ENCODE data around the gene HNF1A.
A peak's percentile ranks its signal among the peaks of the same experiment; 100 is the strongest.

Gene HNF1A

DNA sequence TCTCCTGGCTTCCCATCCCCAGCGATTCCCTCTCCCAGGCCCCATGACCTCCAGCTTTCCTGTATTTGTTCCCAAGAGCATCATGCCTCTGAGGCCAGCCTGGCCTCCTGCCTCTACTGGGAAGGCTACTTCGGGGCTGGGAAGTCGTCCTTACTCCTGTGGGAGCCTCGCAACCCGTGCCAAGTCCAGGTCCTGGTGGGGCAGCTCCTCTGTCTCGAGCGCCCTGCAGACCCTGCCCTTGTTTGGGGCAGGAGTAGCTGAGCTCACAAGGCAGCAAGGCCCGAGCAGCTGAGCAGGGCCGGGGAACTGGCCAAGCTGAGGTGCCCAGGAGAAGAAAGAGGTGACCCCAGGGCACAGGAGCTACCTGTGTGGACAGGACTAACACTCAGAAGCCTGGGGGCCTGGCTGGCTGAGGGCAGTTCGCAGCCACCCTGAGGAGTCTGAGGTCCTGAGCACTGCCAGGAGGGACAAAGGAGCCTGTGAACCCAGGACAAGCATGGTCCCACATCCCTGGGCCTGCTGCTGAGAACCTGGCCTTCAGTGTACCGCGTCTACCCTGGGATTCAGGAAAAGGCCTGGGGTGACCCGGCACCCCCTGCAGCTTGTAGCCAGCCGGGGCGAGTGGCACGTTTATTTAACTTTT lies 23.6 kb downstream of the HNF1A start:
- DNase-seq (ENCODE audit: extremely low spot score) = no peak
- ChIA-PET CTCF (interaction anchor here (0.8 to 3.7 kb wide), 6 partner anchors 9 to 30 kb away, joined by 3 to 8 read pairs (median 4); no protein-coding TSS in a partner anchor), POLR2A (no interaction called here)
- TF ChIP-seq CTCF (IDR thresholded peaks at IDR 0.05; ENCODE audit: control extremely low read depth, extremely low read depth, low read depth, missing control alignments) = no peak

DNA sequence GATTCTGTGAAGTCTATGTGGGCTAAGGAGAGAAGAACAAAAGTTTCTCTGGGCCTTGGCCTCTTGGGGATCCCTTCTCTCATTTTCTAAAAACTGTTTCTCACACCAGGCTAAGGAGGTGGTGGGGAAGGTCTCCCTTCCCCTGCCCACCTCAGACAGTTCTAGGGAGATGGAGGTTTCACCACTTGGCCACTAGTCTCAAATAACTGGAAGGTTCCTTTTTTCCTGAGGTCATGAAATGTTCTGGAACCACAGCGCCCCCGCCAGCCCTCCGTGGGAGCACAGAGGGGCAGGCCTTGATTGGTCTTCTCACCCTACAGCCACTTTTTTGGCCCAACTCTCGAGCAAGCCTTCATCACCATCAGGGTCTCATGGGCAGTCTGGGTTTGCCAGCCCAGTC lies 25.3 kb downstream of the HNF1A start:
- no peak for DNase-seq (ENCODE audit: extremely low spot score)
- ChIA-PET POLR2A (no interaction called here), CTCF (interaction anchor here (0.8 to 3.7 kb wide), 3 partner anchors 9 to 355 kb away, joined by 3 to 8 read pairs (median 4); no protein-coding TSS in a partner anchor)
- TF ChIP-seq CTCF (IDR thresholded peaks at IDR 0.05; ENCODE audit: control extremely low read depth, extremely low read depth, low read depth, missing control alignments) = no peak

DNA sequence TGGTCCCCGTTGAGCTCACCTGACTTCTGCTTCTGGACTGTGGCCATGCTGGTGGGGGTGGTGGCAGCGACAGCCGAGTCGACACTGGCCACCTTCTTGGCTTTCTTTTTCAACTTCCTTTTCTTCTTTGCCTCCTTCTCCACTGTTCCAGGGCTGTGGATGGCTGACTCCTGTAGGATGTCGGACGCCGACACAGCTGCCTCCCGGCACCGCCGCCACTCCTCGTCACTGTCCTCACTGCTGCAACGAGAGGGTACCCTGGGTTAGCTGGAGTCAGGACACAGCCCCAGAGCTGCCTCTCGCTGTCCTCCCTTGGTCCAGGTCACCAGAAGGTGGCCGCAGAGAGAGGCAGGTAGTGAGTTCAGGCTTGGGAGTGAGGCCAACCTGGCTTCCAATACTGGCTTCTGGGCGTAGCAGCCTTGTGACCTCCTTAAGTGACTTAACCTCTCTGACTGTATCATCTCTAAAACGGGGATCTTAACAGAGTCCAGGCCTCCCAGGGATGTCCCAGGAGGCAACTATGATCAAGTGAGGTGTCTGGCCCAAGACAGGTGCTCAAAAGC lies 26.0 kb downstream of the HNF1A start:
- no peak for DNase-seq (ENCODE audit: extremely low spot score)
- ChIA-PET CTCF (interaction anchor here (0.8 to 3.7 kb wide), 4 partner anchors 8 to 57 kb away, joined by 3 to 8 read pairs (median 3); no protein-coding TSS in a partner anchor), POLR2A (no interaction called here)
- TF ChIP-seq CTCF (IDR thresholded peaks at IDR 0.05; ENCODE audit: control extremely low read depth, extremely low read depth, low read depth, missing control alignments) = no peak

GRCh38 chr12:121005346-121005815 lies 27.0 kb downstream of the HNF1A start:
- DNase-seq (ENCODE audit: extremely low spot score) = peak; percentile 58
- peak; percentile 55 for TF ChIP-seq CTCF (IDR thresholded peaks at IDR 0.05; ENCODE audit: control extremely low read depth, extremely low read depth, low read depth, missing control alignments)
- ChIA-PET CTCF (interaction anchor here (1.0 to 2.3 kb wide), 12 partner anchors 8 to 224 kb away, joined by 3 to 12 read pairs (median 4); partner anchors contain the start of gene C12orf43), POLR2A (no interaction called here)

DNA sequence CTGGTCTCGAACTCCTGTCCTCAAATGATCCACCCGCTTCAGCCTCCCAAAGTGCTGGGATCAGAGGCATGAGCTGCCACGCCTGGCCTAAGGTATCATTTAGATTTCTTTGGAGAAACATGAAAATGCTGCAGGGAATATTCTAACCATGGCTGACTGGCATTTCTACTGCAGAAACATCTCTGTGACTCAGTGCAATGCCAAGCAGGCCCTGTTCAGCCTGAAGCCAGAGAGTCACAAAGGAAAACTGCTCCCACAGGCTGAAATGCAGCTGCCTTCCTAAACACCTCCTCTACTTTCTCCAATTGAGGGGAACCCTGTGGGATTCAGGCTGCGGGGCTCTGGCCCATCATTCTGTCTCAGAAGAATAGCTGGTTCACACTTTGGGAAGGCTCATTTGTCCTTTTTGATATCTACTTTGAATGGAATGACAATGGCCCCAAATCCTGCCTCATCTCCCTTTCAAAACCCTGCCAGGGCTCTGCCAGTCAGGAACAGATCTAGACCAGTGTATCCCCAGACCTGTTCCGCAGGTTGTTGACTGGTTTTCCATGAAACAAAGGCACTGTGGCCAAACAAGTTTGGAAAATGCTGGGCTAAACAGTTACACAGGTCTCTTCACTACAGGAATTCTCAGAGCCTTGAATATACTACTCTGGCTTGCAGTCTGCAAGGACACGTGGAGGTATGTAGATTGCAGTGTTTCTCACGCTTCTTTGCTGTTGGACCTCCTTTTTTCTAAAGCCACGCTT lies 30.2 kb downstream of the HNF1A start:
- TF ChIP-seq CTCF (IDR thresholded peaks at IDR 0.05; ENCODE audit: control extremely low read depth, extremely low read depth, low read depth, missing control alignments) = no peak
- ChIA-PET CTCF (interaction anchor here (0.7 to 1.6 kb wide), 3 partner anchors 11 to 101 kb away, joined by 3 to 5 read pairs (median 3); no protein-coding TSS in a partner anchor), POLR2A (no interaction called here)
- no peak for DNase-seq (ENCODE audit: extremely low spot score)

GRCh38 chr12:121009741-121010140 lies 31.4 kb downstream of the HNF1A start:
- no peak for DNase-seq (ENCODE audit: extremely low spot score)
- POLR2A ChIA-PET = no interaction called here
- CTCF ChIA-PET = interaction anchor here (0.8 to 1.6 kb wide), 4 partner anchors 17 to 100 kb away, joined by 3 to 5 read pairs (median 3); no protein-coding TSS in a partner anchor
- TF ChIP-seq CTCF (IDR thresholded peaks at IDR 0.05; ENCODE audit: control extremely low read depth, extremely low read depth, low read depth, missing control alignments) = no peak

Data from GM10248 (cell line).